Peyer's patch (tissue), 4 donors: ENCODE results near the gene INO80B.

Source experiments
- CTCF ChIP-seq, 6 experiments: fragments of 450-650 bp in 4 of 6; fragments of 200-600 bp in 2 of 6; sonication (generic) in 1 of 6; IDR thresholded peaks; one replicate each; pipeline ENCODE4 v1.5.1; 2017 to 2019; ENCODE audit warnings: antibody characterized with exemption in 6 of 6, mild to moderate bottlenecking in 3 of 6, moderate library complexity in 1 of 6
- POLR2A ChIP-seq, 2 donors: fragments of 450-650 bp; IDR thresholded peaks; one replicate each; pipeline ENCODE4 v1.5.1; 2017; ENCODE audit warnings: antibody characterized with exemption in 2 of 2, mild to moderate bottlenecking in 2 of 2, moderate library complexity in 2 of 2

DNA sequence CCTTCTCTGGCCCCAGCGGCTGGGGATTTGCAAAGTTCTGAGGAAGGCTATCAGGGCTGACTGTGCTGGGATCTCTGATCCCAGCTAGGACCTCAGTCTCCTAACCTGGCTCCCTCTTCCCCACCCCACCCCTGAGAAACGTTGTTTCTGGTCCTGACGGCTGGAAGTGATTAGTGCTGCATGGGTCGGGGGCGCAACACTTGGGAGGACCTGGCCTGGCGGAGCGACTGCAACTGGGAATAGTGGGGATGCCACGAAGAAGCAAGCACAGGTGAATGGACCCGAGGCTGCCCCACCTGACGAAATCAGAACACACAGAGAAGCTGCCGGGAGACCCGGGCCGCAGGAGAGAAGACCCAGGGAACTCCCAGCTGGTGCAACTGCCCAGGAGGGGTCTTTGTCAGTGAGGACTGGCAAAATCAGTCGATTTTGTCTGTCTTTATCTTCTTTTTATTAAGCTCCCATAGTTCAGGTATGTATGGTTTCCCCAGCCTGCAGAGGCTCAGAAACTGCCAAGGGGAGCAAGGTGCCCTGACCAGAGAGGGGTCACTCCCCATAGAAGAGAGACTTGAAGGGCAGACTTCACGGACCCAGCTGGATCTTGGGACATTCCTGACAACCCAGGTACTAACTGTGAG, 45.2 kb downstream of the INO80B start:
- no peak for TF ChIP-seq POLR2A (IDR thresholded peaks at IDR 0.05)
- no peak for TF ChIP-seq CTCF (IDR thresholded peaks at IDR 0.05)
